Uterus (tissue), 2 donors: ENCODE measurements around the gene ASPSCR1.

Source experiments
- CTCF ChIP-seq, 4 experiments: fragments of 200-600 bp in 2 of 4; fragments of 450-650 bp in 2 of 4; sonication (generic) in 2 of 4; IDR thresholded peaks; one replicate each; pipeline ENCODE4 v1.5.1; 2016 to 2019; ENCODE audit warnings: antibody characterized with exemption in 4 of 4, mild to moderate bottlenecking in 2 of 4, moderate library complexity in 1 of 4
- POLR2A ChIP-seq, 2 donors: fragments of 450-650 bp; IDR thresholded peaks; one replicate each; pipeline ENCODE4 v1.6.1; 2016; ENCODE audit warnings: antibody characterized with exemption in 2 of 2, mild to moderate bottlenecking in 1 of 2, moderate library complexity in 1 of 2

- TF ChIP-seq POLR2A (IDR thresholded peaks at IDR 0.05) = no peak
- no peak for TF ChIP-seq CTCF (IDR thresholded peaks at IDR 0.05)
Observed at GRCh38 chr17:82009413-82009812, 32.0 kb downstream of the ASPSCR1 start.
